ENCODE measurements around the gene NCAM1.

The NCAM1 gene

GRCh38 chr11:112968941-112969713 is 7.9 kb downstream of the NCAM1 start:
- peak; percentile 14 for DNase-seq (ENCODE audit: low spot score)

- no peak for DNase-seq (ENCODE audit: low spot score)
Measured at GRCh38 chr11:112971195-112971594, 10.0 kb downstream of the NCAM1 start.

GRCh38 chr11:112971827-112972226 is 10.6 kb downstream of the NCAM1 start:
- no peak for DNase-seq (ENCODE audit: low spot score)

GRCh38 chr11:112972399-112973145 is 11.4 kb downstream of the NCAM1 start:
- DNase-seq (ENCODE audit: low spot score): no peak

GRCh38 chr11:112975051-112975450 is 13.8 kb downstream of the NCAM1 start:
- DNase-seq (ENCODE audit: low spot score): no peak

GRCh38 chr11:112975493-112975892 is 14.3 kb downstream of the NCAM1 start:
- no peak for DNase-seq (ENCODE audit: low spot score)

- peak; percentile 27 for DNase-seq (ENCODE audit: low spot score)
Measured at GRCh38 chr11:112977755-112978154, 16.5 kb downstream of the NCAM1 start.

GRCh38 chr11:112983887-112984286 is 22.7 kb downstream of the NCAM1 start:
- DNase-seq (ENCODE audit: low spot score): no peak

- no peak for DNase-seq (ENCODE audit: low spot score)
Measured at GRCh38 chr11:112989198-112989597, 28.0 kb downstream of the NCAM1 start.

GRCh38 chr11:112993808-112994207 is 32.6 kb downstream of the NCAM1 start:
- no peak for DNase-seq (ENCODE audit: low spot score)

- no peak for DNase-seq (ENCODE audit: low spot score)
Measured at GRCh38 chr11:112995423-112996090, 34.3 kb downstream of the NCAM1 start.

- no peak for DNase-seq (ENCODE audit: low spot score)
Measured at GRCh38 chr11:112996994-112997393, 35.8 kb downstream of the NCAM1 start.

GRCh38 chr11:112997857-112998466 is 36.7 kb downstream of the NCAM1 start:
- DNase-seq (ENCODE audit: low spot score): no peak

- no peak for DNase-seq (ENCODE audit: low spot score)
Measured at GRCh38 chr11:112999520-112999919, 38.3 kb downstream of the NCAM1 start.

GRCh38 chr11:113001709-113002108 is 40.5 kb downstream of the NCAM1 start:
- DNase-seq (ENCODE audit: low spot score): no peak

GRCh38 chr11:113006896-113007445 is 45.8 kb downstream of the NCAM1 start:
- DNase-seq (ENCODE audit: low spot score): no peak

GRCh38 chr11:113014262-113015097 is 53.3 kb downstream of the NCAM1 start:
- DNase-seq (ENCODE audit: low spot score): peak; percentile 17

GRCh38 chr11:113015098-113015455 is 53.9 kb downstream of the NCAM1 start:
- DNase-seq (ENCODE audit: low spot score): no peak

GRCh38 chr11:113016905-113017304 is 55.7 kb downstream of the NCAM1 start:
- no peak for DNase-seq (ENCODE audit: low spot score)

- DNase-seq (ENCODE audit: low spot score): no peak
Measured at GRCh38 chr11:113018913-113019312, 57.7 kb downstream of the NCAM1 start.

- no peak for DNase-seq (ENCODE audit: low spot score)
Measured at GRCh38 chr11:113019711-113020110, 58.5 kb downstream of the NCAM1 start.
